Endothelial cell of umbilical vein (primary cell): ENCODE data around the gene VAV3.

Experiments used
- EZH2 ChIP-seq: IDR thresholded peaks from 2 replicates; pipeline ENCODE4 v1.6.1; 2012; ENCODE audit warnings: borderline replicate concordance, low read depth, mild to moderate bottlenecking, moderate library complexity, low read length, inconsistent platforms; ENCODE audit not compliant: severe bottlenecking
- GATA2 ChIP-seq: IDR thresholded peaks from 2 replicates; pipeline ENCODE4 v1.7.0; 2011; ENCODE audit warnings: low read depth, mild to moderate bottlenecking, moderate library complexity, mixed read lengths, low read length; ENCODE audit not compliant: insufficient read length, insufficient read depth
- JUN ChIP-seq: IDR thresholded peaks from 2 replicates; pipeline ENCODE4 v1.6.1; 2011; ENCODE audit warnings: borderline replicate concordance, low read depth; ENCODE audit not compliant: insufficient read length, insufficient read depth
- MYC ChIP-seq: IDR thresholded peaks from one replicate; pipeline ENCODE4 v1.6.1; 2011; ENCODE audit warnings: mild to moderate bottlenecking, low read depth, low read length
- POLR2A ChIP-seq: IDR thresholded peaks from 2 replicates; pipeline ENCODE4 v1.6.1; 2012; ENCODE audit warnings: low read depth, mild to moderate bottlenecking, control low read depth, low read length
- POLR2AphosphoS5 ChIP-seq: IDR thresholded peaks from 2 replicates; pipeline ENCODE4 v1.6.1; 2012; ENCODE audit warnings: low read depth, mild to moderate bottlenecking, control low read depth, low read length, moderate library complexity; ENCODE audit not compliant: insufficient read depth
- TF ChIP-seq, protein P1 (sequence below), 2 donors: IDR thresholded peaks; 1 replicate in 1 of 2; 2 replicates in 1 of 2; pipeline ENCODE4 v1.5.1; 2011; ENCODE audit warnings: low read length in 2 of 2, mild to moderate bottlenecking in 2 of 2, moderate library complexity in 2 of 2, control low read depth in 1 of 2, inconsistent platforms in 1 of 2, low read depth in 1 of 2; ENCODE audit not compliant: insufficient read depth in 1 of 2; ENCODE audit errors: extremely low read depth in 1 of 2
- TF ChIP-seq, protein P2 (sequence below): IDR thresholded peaks from 2 replicates; pipeline ENCODE4 v1.6.1; 2011; ENCODE audit not compliant: insufficient read depth, insufficient read length

DNA sequence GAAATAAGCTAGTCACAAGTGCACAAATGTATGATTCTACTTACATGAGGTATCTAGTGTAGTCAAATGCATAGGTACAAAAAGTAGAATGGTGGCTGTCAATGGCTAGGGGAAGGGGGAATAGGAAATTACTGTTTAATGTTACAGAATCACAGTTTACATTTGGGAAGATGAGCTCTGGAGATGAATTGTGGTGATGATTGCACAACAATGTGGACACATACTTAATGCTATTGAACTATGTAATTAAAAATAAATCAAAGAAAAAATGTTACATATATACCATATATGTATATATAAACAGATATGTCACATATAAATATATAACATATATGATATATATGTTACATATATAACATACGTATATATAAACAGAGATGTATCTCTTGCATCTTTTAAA lies 39.4 kb downstream of the VAV3 start:
- TF ChIP-seq GATA2 (no peak), POLR2A (no peak), JUN (no peak), POLR2AphosphoS5 (no peak), MYC (no peak), EZH2 (no peak)
- TF ChIP-seq, protein P1, sequence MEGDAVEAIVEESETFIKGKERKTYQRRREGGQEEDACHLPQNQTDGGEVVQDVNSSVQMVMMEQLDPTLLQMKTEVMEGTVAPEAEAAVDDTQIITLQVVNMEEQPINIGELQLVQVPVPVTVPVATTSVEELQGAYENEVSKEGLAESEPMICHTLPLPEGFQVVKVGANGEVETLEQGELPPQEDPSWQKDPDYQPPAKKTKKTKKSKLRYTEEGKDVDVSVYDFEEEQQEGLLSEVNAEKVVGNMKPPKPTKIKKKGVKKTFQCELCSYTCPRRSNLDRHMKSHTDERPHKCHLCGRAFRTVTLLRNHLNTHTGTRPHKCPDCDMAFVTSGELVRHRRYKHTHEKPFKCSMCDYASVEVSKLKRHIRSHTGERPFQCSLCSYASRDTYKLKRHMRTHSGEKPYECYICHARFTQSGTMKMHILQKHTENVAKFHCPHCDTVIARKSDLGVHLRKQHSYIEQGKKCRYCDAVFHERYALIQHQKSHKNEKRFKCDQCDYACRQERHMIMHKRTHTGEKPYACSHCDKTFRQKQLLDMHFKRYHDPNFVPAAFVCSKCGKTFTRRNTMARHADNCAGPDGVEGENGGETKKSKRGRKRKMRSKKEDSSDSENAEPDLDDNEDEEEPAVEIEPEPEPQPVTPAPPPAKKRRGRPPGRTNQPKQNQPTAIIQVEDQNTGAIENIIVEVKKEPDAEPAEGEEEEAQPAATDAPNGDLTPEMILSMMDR (IDR thresholded peaks at IDR 0.05; ENCODE audit: extremely low read depth in 1 of 2, insufficient read depth in 1 of 2, low read depth in 1 of 2, low read length in 2 of 2): no peak
- TF ChIP-seq, protein P2, sequence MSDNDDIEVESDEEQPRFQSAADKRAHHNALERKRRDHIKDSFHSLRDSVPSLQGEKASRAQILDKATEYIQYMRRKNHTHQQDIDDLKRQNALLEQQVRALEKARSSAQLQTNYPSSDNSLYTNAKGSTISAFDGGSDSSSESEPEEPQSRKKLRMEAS: no peak
